BLaER1 treated with 17β-estradiol and CSF1 and Interleukin-3, amounts not matched to agents 10 nM and 100 nM (cell line): ENCODE data around the gene FADS3.

Experiments used
- H3K27ac ChIP-seq, 11 experiments: shearing (Covaris generic); formaldehyde crosslinking; 2 replicates each; pipeline ENCODE4 v1.8.1; 2022
- H3K27me3 ChIP-seq, 11 experiments: shearing (Covaris generic); formaldehyde crosslinking; 2 replicates each; pipeline ENCODE4 v1.8.1; 2022
- H3K36me3 ChIP-seq, 11 experiments: shearing (Covaris generic); formaldehyde crosslinking; 2 replicates each; pipeline ENCODE4 v1.8.1; 2022
- H3K4me1 ChIP-seq, 10 experiments: shearing (Covaris generic); formaldehyde crosslinking; 2 replicates each; pipeline ENCODE4 v1.8.1; 2022
- H3K4me2 ChIP-seq, 11 experiments: shearing (Covaris generic); formaldehyde crosslinking; 2 replicates each; pipeline ENCODE4 v1.8.1; 2022
- H3K4me3 ChIP-seq, 10 experiments: shearing (Covaris generic); formaldehyde crosslinking; 2 replicates each; pipeline ENCODE4 v1.8.1; 2022
- H3K9ac ChIP-seq, 11 experiments: shearing (Covaris generic); formaldehyde crosslinking; 2 replicates each; pipeline ENCODE4 v1.8.1; 2022
- H3K9me3 ChIP-seq, 11 experiments: shearing (Covaris generic); formaldehyde crosslinking; replicated peaks in 1 of 11; 2 replicates each; pipeline ENCODE4 v1.8.1; 2022
- H4K20me1 ChIP-seq, 11 experiments: shearing (Covaris generic); formaldehyde crosslinking; 2 replicates each; pipeline ENCODE4 v1.8.1; 2022
- Cebpa-rat ChIP-seq, 11 experiments: shearing (Covaris generic); IDR thresholded peaks; 2 replicates each; pipeline ENCODE4 v1.8.1; 2022

Gene FADS3

GRCh38 chr11:61924064-61924455 lies 32.7 kb upstream of the FADS3 start:
- Histone ChIP-seq H3K4me1 (peaks cover 34 to 79% (median 47%) of the 10 kb centered on the region in 10 experiments), H4K20me1 (no peaks in the 10 kb centered on the region), H3K27ac (peak overlapping the region in 5 of 11 experiments; percentile 37 to 61 (median 52); a peak in 9 of 22 replicates), H3K4me3 (no peak overlapping the region), H3K4me2 (peak overlapping the region in 5 of 11 experiments; percentile 86 to 94 (median 91); a peak in 9 of 22 replicates), H3K36me3 (no peaks in the 10 kb centered on the region), H3K9ac (peak overlapping the region in 4 of 11 experiments; percentile 32 to 67 (median 43); a peak in 6 of 22 replicates), H3K27me3 (peaks cover 0 to 14% (median 13%) of the 10 kb centered on the region in 11 experiments; a peak in 19 of 22 replicates), H3K9me3 (peaks cover 0 to 14% (median 7%) of the 10 kb centered on the region in 11 experiments; a peak in 12 of 22 replicates)
- TF ChIP-seq Cebpa-rat (IDR thresholded peaks at IDR 0.05) = no peak

- peak overlapping the region; percentile 58 to 94 (median 85) for H3K4me2 ChIP-seq
- peak overlapping the region in 6 of 11 experiments; percentile 27 to 67 (median 36); a peak in 8 of 22 replicates for H3K9ac ChIP-seq
- H3K27ac ChIP-seq = peak overlapping the region in 6 of 11 experiments; percentile 15 to 61 (median 52); a peak in 10 of 22 replicates
Observed at GRCh38 chr11:61923166-61924063, 32.1 kb upstream of the FADS3 start.

GRCh38 chr11:61922539-61922938 lies 31.2 kb upstream of the FADS3 start:
- Histone ChIP-seq H3K9me3 (peaks cover 0 to 4% (median 0%) of the 10 kb centered on the region in 11 experiments; a peak in 3 of 22 replicates), H3K4me3 (peak overlapping the region in 2 of 10 experiments; percentile 21 to 24; a peak in 2 of 20 replicates), H3K27me3 (peaks cover 0 to 30% (median 28%) of the 10 kb centered on the region in 11 experiments; a peak in 20 of 22 replicates), H4K20me1 (no peaks in the 10 kb centered on the region; a peak in 1 of 22 replicates), H3K27ac (peak overlapping the region in 7 of 11 experiments; percentile 28 to 61 (median 53); a peak in 10 of 22 replicates), H3K4me2 (peak overlapping the region; percentile 58 to 94 (median 85)), H3K4me1 (peaks cover 37 to 82% (median 57%) of the 10 kb centered on the region in 10 experiments), H3K36me3 (no peaks in the 10 kb centered on the region), H3K9ac (peak overlapping the region in 4 of 11 experiments; percentile 25 to 67 (median 40); a peak in 6 of 22 replicates)
- no peak for TF ChIP-seq Cebpa-rat (IDR thresholded peaks at IDR 0.05)

More at GRCh38 chr11:61923166-61924063, 32.1 kb upstream of the FADS3 start:
- H4K20me1 ChIP-seq = no peaks in the 10 kb centered on the region
- H3K36me3 ChIP-seq = no peaks in the 10 kb centered on the region
- peaks cover 0 to 21% (median 20%) of the 10 kb centered on the region in 11 experiments; a peak in 20 of 22 replicates for H3K27me3 ChIP-seq
- no peak for TF ChIP-seq Cebpa-rat (IDR thresholded peaks at IDR 0.05)
- H3K4me1 ChIP-seq = peaks cover 37 to 82% (median 52%) of the 10 kb centered on the region in 10 experiments
- H3K9me3 ChIP-seq = peaks cover 0 to 12% (median 5%) of the 10 kb centered on the region in 11 experiments; a peak in 12 of 22 replicates
- H3K4me3 ChIP-seq = 0 out of 20 replicates have a peak overlapping the region, but pooled peaks of 1 of the 10 experiments have one; percentile 21

- peaks cover 2 to 40% (median 39%) of the 10 kb centered on the region in 11 experiments; a peak in 21 of 22 replicates for H3K27me3 ChIP-seq
- no peak overlapping the region for H3K4me3 ChIP-seq
- H3K4me2 ChIP-seq = peak overlapping the region; percentile 58 to 94 (median 77); a peak in 20 of 22 replicates
- peak overlapping the region in 4 of 11 experiments; percentile 44 to 56 (median 50); a peak in 6 of 22 replicates for H3K27ac ChIP-seq
- no peaks in the 10 kb centered on the region for H3K9me3 ChIP-seq
- peaks cover 37 to 84% (median 64%) of the 10 kb centered on the region in 10 experiments for H3K4me1 ChIP-seq
- H4K20me1 ChIP-seq = no peaks in the 10 kb centered on the region; a peak in 1 of 22 replicates
- H3K36me3 ChIP-seq = no peaks in the 10 kb centered on the region
- peak overlapping the region in 2 of 11 experiments; percentile 12 to 39; a peak in 3 of 22 replicates for H3K9ac ChIP-seq
- no peak for TF ChIP-seq Cebpa-rat (IDR thresholded peaks at IDR 0.05)
Observed at GRCh38 chr11:61921446-61921845, 30.1 kb upstream of the FADS3 start.

GRCh38 chr11:61919705-61920631 lies 28.6 kb upstream of the FADS3 start:
- H4K20me1 ChIP-seq = no peaks in the 10 kb centered on the region; a peak in 1 of 22 replicates
- no peaks in the 10 kb centered on the region for H3K9me3 ChIP-seq
- peak overlapping the region in 3 of 11 experiments; percentile 9 to 13 (median 10); a peak in 3 of 22 replicates for H3K27ac ChIP-seq
- H3K4me2 ChIP-seq = peak overlapping the region; percentile 42 to 97 (median 75)
- peak overlapping the region in 4 of 11 experiments; percentile 3 to 29 (median 15); a peak in 4 of 22 replicates for H3K9ac ChIP-seq
- peaks cover 0 to 6% (median 0%) of the 10 kb centered on the region in 11 experiments; a peak in 1 of 22 replicates for H3K36me3 ChIP-seq
- peaks cover 16 to 55% (median 54%) of the 10 kb centered on the region in 11 experiments; a peak in 21 of 22 replicates for H3K27me3 ChIP-seq
- TF ChIP-seq Cebpa-rat (IDR thresholded peaks at IDR 0.05) = no peak
- H3K4me1 ChIP-seq = peaks cover 37 to 97% (median 66%) of the 10 kb centered on the region in 10 experiments
- no peak overlapping the region for H3K4me3 ChIP-seq

GRCh38 chr11:61918938-61919704 lies 27.8 kb upstream of the FADS3 start:
- Histone ChIP-seq H3K36me3 (peaks cover 0 to 8% (median 0%) of the 10 kb centered on the region in 11 experiments; a peak in 2 of 22 replicates), H3K9me3 (no peaks in the 10 kb centered on the region), H3K9ac (peak overlapping the region in 4 of 11 experiments; percentile 3 to 29 (median 14); a peak in 3 of 22 replicates), H3K4me3 (no peak overlapping the region), H3K4me2 (peak overlapping the region; percentile 42 to 97 (median 75)), H4K20me1 (no peaks in the 10 kb centered on the region; a peak in 1 of 22 replicates), H3K27me3 (peaks cover 16 to 64% (median 62%) of the 10 kb centered on the region in 11 experiments; a peak in 21 of 22 replicates), H3K27ac (peak overlapping the region in 3 of 11 experiments; percentile 9 to 13 (median 10); a peak in 1 of 22 replicates), H3K4me1 (peaks cover 37 to 97% (median 63%) of the 10 kb centered on the region in 10 experiments)
- no peak for TF ChIP-seq Cebpa-rat (IDR thresholded peaks at IDR 0.05)
